A549 (cell line): ENCODE results near the gene LRRC74A. TPM values are rescaled to one million over a fixed set of nuclear protein-coding genes. Genes with fewer than 3 reads are reported as not detected.

Experiments
- ATAC-seq, 2 experiments: fragments of 200-7000 bp in 1 of 2; fragments of >200 bp in 1 of 2; cut with Nextera tagmentation in 1 of 2; cut with Tn5 transposase in 1 of 2; 3 replicates each; pipeline versions ENCODE4 v1.8.0 to v1.9.1; 2018 to 2020; ENCODE audit warnings: mild to moderate bottlenecking in 1 of 2, moderate library complexity in 1 of 2
- CTCF ChIA-PET: fragments of 300-600 bp; sonication (Branson Sonifier 250); formaldehyde crosslinking; extraction: SDS; loops from one replicate; lab custom pipeline; 2021; ENCODE audit warnings: antibody characterized with exemption, inconsistent platforms; lab: Yijun Ruan, JAX
- POLR2A ChIA-PET: fragments of 350-600 bp; formaldehyde crosslinking; extraction: SDS; loops from one replicate; lab custom pipeline; 2021; ENCODE audit warnings: antibody characterized with exemption, inconsistent platforms; lab: Yijun Ruan, JAX
- DNase-seq, 2 experiments: peaks; one replicate each; pipeline versions ENCODE4 v3.0.0 to v3.0.0-alpha.2; 2011 to 2016; ENCODE audit warnings: low read depth in 1 of 2, low spot score in 1 of 2
- FAIRE-seq: peaks from 2 replicates; lab custom pipeline; 2011; peaks lifted over from hg19 to GRCh38; lab: Jason Lieb, UNC
- H3K27ac ChIP-seq, 2 experiments: fragments of >200 bp; sonication (Bioruptor Twin); formaldehyde crosslinking; 3 replicates each; pipeline ENCODE4 v1.5.1; 2016 to 2017
- H3K4me1 ChIP-seq: fragments of >200 bp; sonication (Bioruptor Twin); formaldehyde crosslinking; 3 replicates; pipeline ENCODE4 v1.6.1; 2016
- H3K4me2 ChIP-seq: fragments of >200 bp; sonication (Bioruptor Twin); formaldehyde crosslinking; 3 replicates; pipeline ENCODE4 v1.6.1; 2016
- H3K4me3 ChIP-seq: fragments of >200 bp; sonication (Bioruptor Twin); formaldehyde crosslinking; 3 replicates; pipeline ENCODE4 v1.5.1; 2016
- H3K9me3 ChIP-seq: fragments of >200 bp; sonication (Bioruptor Twin); formaldehyde crosslinking; 3 replicates; pipeline ENCODE4 v1.6.1; 2016
- BHLHE40 ChIP-seq: IDR thresholded peaks from 2 replicates; pipeline ENCODE4 v1.6.1; 2012; ENCODE audit warnings: low read depth, low read length, inconsistent platforms
- CEBPB ChIP-seq, 2 experiments: fragments of >200 bp in 1 of 2; sonication (Bioruptor Twin) in 1 of 2; formaldehyde crosslinking in 1 of 2; IDR thresholded peaks; 2 replicates each; pipeline ENCODE4 v1.6.1; 2012 to 2016
- EHF ChIP-seq: fragments of 250-450 bp; sonication (Bioruptor Pico); IDR thresholded peaks from 2 replicates; pipeline ENCODE4 v1.5.0; 2020; ENCODE audit warnings: mild to moderate bottlenecking
- HEYL ChIP-seq: fragments of 250-450 bp; sonication (Bioruptor Pico); IDR thresholded peaks from 2 replicates; pipeline ENCODE4 v1.8.0; 2021; ENCODE audit warnings: mild to moderate bottlenecking, moderate library complexity
- KDM1A ChIP-seq: fragments of 200-600 bp; sonication (generic); IDR thresholded peaks from 2 replicates; pipeline ENCODE4 v1.6.1; 2016; ENCODE audit warnings: low read depth, mild to moderate bottlenecking
- NFE2L2 ChIP-seq: fragments of 150-350 bp; conservative IDR thresholded peaks from 2 replicates; pipeline ENCODE4 v1.6.1; 2014; ENCODE audit warnings: low read length
- POLR2A ChIP-seq: IDR thresholded peaks from 2 replicates; pipeline ENCODE4 v1.6.1; 2012; ENCODE audit warnings: mild to moderate bottlenecking, low read length
- POLR2AphosphoS2 ChIP-seq: conservative IDR thresholded peaks from 2 replicates; pipeline ENCODE4 v1.6.1; 2012; ENCODE audit warnings: low read length, improper control_type of control experiment, inconsistent platforms
- RAD21 ChIP-seq, 2 experiments: fragments of >200 bp in 1 of 2; sonication (Bioruptor Twin) in 1 of 2; formaldehyde crosslinking in 1 of 2; IDR thresholded peaks in 1 of 2; conservative IDR thresholded peaks in 1 of 2; 2 replicates in 1 of 2; 3 replicates in 1 of 2; pipeline ENCODE4 v1.6.1; 2012 to 2018; ENCODE audit warnings: inconsistent platforms in 1 of 2
- SREBF2 ChIP-seq: fragments of 450-650 bp; IDR thresholded peaks from 2 replicates; pipeline ENCODE4 v1.6.1; 2014; ENCODE audit warnings: mild to moderate bottlenecking, moderate library complexity
- TP53 ChIP-seq: fragments of 250-450 bp; sonication (Bioruptor Pico); IDR thresholded peaks from 2 replicates; pipeline ENCODE4 v1.5.0; 2021; ENCODE audit warnings: mild to moderate bottlenecking, moderate library complexity
- ZC3H11A ChIP-seq: fragments of 450-650 bp; IDR thresholded peaks from 2 replicates; pipeline ENCODE4 v1.6.1; 2014; ENCODE audit warnings: antibody characterized with exemption, mild to moderate bottlenecking
- ZNF302 ChIP-seq: fragments of 250-450 bp; sonication (Bioruptor Pico); IDR thresholded peaks from 2 replicates; pipeline ENCODE4 v1.9.0; 2021; ENCODE audit warnings: inconsistent platforms, mild to moderate bottlenecking, moderate library complexity
- WGBS: methylation state at CpG from one replicate; pipeline ENCODE4 v1.1.6; 2017; ENCODE audit errors: missing lambda C conversion rate; 5-methylcytosine and 5-hydroxymethylcytosine counted together
- polyA plus RNA-seq, 4 experiments: library from polyadenylated mRNA; depleted of rRNA in 3 of 4; stranded (reverse); fragments of >200 nt; fragmentation: RNase III in 1 of 4; extraction: RNeasy Plus Mini Kit Qiagen cat#74134 plus additional on column Dnase treatment in 1 of 4; gene quantifications; 2 replicates in 3 of 4; 3 replicates in 1 of 4; pipeline ENCODE4 v1.2.3, GENCODE V29; 2011 to 2017
- TF ChIP-seq, protein P1 (sequence below): fragments of 450-650 bp; IDR thresholded peaks from 2 replicates; pipeline ENCODE4 v1.6.1; 2014; ENCODE audit warnings: antibody characterized with exemption
- TF ChIP-seq, protein P2 (sequence below): fragments of >200 bp; sonication (Bioruptor Twin); formaldehyde crosslinking; IDR thresholded peaks from 2 replicates; pipeline ENCODE4 v1.6.1; 2016
- TF ChIP-seq, protein P3 (sequence below): fragments of >200 bp; sonication (Bioruptor Twin); formaldehyde crosslinking; IDR thresholded peaks from 3 replicates; pipeline ENCODE4 v1.5.1; 2016
- TF ChIP-seq, protein P4 (sequence below): IDR thresholded peaks from 2 replicates; pipeline ENCODE4 v1.6.1; 2012
- TF ChIP-seq, protein P5 (sequence below): fragments of 200-600 bp; sonication (generic); IDR thresholded peaks from 2 replicates; pipeline ENCODE4 v1.6.1; 2016; ENCODE audit warnings: antibody characterized with exemption, mild to moderate bottlenecking, moderate library complexity
- TF ChIP-seq, protein P6 (sequence below): fragments of 250-450 bp; sonication (Bioruptor Pico); IDR thresholded peaks from 2 replicates; pipeline ENCODE4 v1.5.0; 2021; ENCODE audit warnings: mild to moderate bottlenecking, moderate library complexity, borderline replicate concordance

The LRRC74A gene
- polyA plus RNA-seq, 2 of the 4 experiments (the other 2 are of a cell fraction): not detected

DNA sequence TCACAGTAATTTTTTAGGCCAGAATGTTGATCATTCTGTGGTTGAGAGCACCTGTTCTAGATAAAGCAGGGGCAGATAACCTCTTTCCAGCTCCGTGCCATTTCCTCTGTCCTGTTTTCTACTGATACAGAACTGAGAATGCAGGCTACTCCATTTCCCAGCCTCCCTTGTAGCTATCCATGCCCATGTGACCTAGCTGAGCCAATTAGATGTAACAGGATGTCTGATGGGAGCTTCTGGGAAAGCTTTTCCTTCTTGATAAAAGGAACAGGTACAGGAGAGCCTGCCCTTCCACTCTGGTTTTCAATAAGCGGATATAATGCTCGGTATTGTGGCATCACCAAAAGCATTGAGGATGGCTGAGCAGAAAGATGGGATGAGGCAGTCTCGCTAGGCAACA is 54.2 kb downstream of the LRRC74A start:
- Histone ChIP-seq H3K4me1 (peaks cover 4% of the 10 kb centered on the region; the same call in 1 of the 3 replicates), H3K9me3 (peaks cover 4% of the 10 kb centered on the region; the same call in 2 of the 3 replicates), H3K4me3 (no peak overlapping the region), H3K4me2 (no peak overlapping the region), H3K27ac (peak overlapping the region in 1 of 2 experiments; percentile 20; a peak in 1 of 6 replicates)
- WGBS: 90% methylated on average over 4 of the region's 4 CpGs
- CTCF ChIA-PET: interaction anchor here (0.6 to 43.1 kb wide), 6 partner anchors 15 to 272 kb away, joined by 3 to 1600 read pairs (median 4); partner anchors contain the start of gene CIPC
- no peak for ATAC-seq
- POLR2A ChIA-PET: no interaction called here
- TF ChIP-seq, protein P1, sequence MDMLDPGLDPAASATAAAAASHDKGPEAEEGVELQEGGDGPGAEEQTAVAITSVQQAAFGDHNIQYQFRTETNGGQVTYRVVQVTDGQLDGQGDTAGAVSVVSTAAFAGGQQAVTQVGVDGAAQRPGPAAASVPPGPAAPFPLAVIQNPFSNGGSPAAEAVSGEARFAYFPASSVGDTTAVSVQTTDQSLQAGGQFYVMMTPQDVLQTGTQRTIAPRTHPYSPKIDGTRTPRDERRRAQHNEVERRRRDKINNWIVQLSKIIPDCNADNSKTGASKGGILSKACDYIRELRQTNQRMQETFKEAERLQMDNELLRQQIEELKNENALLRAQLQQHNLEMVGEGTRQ: peak; percentile 58
- TF ChIP-seq POLR2AphosphoS2: no peak
- TF ChIP-seq KDM1A: no peak
- no peak for FAIRE-seq
- DNase-seq: no peak

DNA sequence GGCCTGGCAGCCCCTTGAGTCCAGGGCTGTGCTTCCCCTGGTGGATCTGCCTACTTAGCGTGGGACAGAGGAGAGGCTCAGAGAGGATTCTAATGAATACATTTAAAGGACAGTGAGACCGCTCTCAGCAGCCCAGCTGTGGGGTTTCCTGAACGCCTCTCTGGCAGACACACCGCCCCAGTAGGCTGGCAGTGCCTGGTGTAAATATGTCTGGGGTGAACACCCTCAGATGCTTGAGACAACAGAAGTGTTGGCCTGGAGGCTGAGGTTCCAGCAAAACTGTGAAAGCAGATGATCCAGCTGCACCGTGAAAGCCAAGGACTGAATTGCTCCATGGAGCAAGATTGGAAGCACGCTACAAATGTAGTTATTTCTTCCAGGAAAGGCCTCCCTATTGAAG is 55.1 kb downstream of the LRRC74A start:
- Histone ChIP-seq H3K27ac (peak overlapping the region in 1 of 2 experiments; percentile 25; a peak in 1 of 6 replicates), H3K4me1 (peaks cover 2% of the 10 kb centered on the region; the same call in 1 of the 3 replicates), H3K9me3 (no peaks in the 10 kb centered on the region), H3K4me2 (no peak overlapping the region)
- ChIA-PET CTCF (interaction anchor here (0.6 to 43.1 kb wide), 8 partner anchors 7 to 271 kb away, joined by 3 to 1600 read pairs (median 4); partner anchors contain the start of gene CIPC), POLR2A (no interaction called here)
- DNase-seq (no peak), FAIRE-seq (no peak), ATAC-seq (no peak)
- WGBS: 84% methylated on average over 6 of the region's 6 CpGs
- TF ChIP-seq, protein P2, sequence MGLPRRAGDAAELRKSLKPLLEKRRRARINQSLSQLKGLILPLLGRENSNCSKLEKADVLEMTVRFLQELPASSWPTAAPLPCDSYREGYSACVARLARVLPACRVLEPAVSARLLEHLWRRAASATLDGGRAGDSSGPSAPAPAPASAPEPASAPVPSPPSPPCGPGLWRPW: no peak
- TF ChIP-seq POLR2AphosphoS2: no peak
- TF ChIP-seq, protein P3, sequence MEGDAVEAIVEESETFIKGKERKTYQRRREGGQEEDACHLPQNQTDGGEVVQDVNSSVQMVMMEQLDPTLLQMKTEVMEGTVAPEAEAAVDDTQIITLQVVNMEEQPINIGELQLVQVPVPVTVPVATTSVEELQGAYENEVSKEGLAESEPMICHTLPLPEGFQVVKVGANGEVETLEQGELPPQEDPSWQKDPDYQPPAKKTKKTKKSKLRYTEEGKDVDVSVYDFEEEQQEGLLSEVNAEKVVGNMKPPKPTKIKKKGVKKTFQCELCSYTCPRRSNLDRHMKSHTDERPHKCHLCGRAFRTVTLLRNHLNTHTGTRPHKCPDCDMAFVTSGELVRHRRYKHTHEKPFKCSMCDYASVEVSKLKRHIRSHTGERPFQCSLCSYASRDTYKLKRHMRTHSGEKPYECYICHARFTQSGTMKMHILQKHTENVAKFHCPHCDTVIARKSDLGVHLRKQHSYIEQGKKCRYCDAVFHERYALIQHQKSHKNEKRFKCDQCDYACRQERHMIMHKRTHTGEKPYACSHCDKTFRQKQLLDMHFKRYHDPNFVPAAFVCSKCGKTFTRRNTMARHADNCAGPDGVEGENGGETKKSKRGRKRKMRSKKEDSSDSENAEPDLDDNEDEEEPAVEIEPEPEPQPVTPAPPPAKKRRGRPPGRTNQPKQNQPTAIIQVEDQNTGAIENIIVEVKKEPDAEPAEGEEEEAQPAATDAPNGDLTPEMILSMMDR: no peak
- TF ChIP-seq CEBPB (IDR thresholded peaks at IDR 0.05): no peak
- TF ChIP-seq POLR2A: no peak
- no peak for TF ChIP-seq SREBF2
- TF ChIP-seq HEYL (CRISPR knock-in tag): no peak
- TF ChIP-seq, protein P4, sequence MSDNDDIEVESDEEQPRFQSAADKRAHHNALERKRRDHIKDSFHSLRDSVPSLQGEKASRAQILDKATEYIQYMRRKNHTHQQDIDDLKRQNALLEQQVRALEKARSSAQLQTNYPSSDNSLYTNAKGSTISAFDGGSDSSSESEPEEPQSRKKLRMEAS: no peak
- TF ChIP-seq NFE2L2: no peak
- TF ChIP-seq TP53: no peak
- TF ChIP-seq, protein P1: no peak
- TF ChIP-seq ZC3H11A: no peak
- TF ChIP-seq, all 56 proteins: peak for 0
- no peak overlapping the region for H3K4me3 ChIP-seq

DNA sequence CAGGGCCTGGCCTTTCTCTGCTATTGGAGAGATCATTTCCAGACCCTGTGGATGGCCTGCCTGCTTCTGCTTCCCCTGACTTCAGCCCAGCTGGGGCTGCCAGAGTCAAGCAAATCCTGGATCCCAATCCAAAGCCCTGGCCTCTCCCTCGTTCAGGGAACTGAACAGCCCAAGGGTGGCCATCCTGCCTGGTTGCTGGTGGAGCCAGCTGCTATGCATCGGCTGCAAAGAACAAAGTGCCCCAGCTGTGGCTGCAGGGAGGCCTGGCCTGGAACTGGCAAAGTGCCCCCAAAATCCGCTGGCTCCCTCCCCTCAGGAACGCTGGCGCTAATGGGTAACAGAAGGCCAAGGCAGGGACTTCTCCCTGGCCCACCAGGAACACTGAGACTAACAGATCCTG is 56.4 kb downstream of the LRRC74A start:
- ChIA-PET CTCF (interaction anchor here (1.1 to 43.1 kb wide), 4 partner anchors 9 to 201 kb away, joined by 3 to 1600 read pairs (median 442); partner anchors contain the start of gene CIPC), POLR2A (no interaction called here)
- Histone ChIP-seq H3K9me3 (no peaks in the 10 kb centered on the region), H3K27ac (no peak overlapping the region), H3K4me1 (no peaks in the 10 kb centered on the region), H3K4me3 (no peak overlapping the region), H3K4me2 (no peak overlapping the region)
- FAIRE-seq: no peak
- WGBS: 75% methylated on average over 5 of the region's 5 CpGs
- no peak for DNase-seq
- no peak for ATAC-seq
- TF ChIP-seq, protein P5, sequence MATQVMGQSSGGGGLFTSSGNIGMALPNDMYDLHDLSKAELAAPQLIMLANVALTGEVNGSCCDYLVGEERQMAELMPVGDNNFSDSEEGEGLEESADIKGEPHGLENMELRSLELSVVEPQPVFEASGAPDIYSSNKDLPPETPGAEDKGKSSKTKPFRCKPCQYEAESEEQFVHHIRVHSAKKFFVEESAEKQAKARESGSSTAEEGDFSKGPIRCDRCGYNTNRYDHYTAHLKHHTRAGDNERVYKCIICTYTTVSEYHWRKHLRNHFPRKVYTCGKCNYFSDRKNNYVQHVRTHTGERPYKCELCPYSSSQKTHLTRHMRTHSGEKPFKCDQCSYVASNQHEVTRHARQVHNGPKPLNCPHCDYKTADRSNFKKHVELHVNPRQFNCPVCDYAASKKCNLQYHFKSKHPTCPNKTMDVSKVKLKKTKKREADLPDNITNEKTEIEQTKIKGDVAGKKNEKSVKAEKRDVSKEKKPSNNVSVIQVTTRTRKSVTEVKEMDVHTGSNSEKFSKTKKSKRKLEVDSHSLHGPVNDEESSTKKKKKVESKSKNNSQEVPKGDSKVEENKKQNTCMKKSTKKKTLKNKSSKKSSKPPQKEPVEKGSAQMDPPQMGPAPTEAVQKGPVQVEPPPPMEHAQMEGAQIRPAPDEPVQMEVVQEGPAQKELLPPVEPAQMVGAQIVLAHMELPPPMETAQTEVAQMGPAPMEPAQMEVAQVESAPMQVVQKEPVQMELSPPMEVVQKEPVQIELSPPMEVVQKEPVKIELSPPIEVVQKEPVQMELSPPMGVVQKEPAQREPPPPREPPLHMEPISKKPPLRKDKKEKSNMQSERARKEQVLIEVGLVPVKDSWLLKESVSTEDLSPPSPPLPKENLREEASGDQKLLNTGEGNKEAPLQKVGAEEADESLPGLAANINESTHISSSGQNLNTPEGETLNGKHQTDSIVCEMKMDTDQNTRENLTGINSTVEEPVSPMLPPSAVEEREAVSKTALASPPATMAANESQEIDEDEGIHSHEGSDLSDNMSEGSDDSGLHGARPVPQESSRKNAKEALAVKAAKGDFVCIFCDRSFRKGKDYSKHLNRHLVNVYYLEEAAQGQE: no peak
- no peak for TF ChIP-seq RAD21 (conservative IDR thresholded peaks at IDR 0.05 in 1 of 2, IDR thresholded peaks at IDR 0.05 in 1 of 2)
- TF ChIP-seq, protein P6, sequence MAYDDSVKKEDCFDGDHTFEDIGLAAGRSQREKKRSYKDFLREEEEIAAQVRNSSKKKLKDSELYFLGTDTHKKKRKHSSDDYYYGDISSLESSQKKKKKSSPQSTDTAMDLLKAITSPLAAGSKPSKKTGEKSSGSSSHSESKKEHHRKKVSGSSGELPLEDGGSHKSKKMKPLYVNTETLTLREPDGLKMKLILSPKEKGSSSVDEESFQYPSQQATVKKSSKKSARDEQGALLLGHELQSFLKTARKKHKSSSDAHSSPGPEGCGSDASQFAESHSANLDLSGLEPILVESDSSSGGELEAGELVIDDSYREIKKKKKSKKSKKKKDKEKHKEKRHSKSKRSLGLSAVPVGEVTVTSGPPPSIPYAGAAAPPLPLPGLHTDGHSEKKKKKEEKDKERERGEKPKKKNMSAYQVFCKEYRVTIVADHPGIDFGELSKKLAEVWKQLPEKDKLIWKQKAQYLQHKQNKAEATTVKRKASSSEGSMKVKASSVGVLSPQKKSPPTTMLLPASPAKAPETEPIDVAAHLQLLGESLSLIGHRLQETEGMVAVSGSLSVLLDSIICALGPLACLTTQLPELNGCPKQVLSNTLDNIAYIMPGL (CRISPR knock-in tag): no peak
- TF ChIP-seq, protein P4: no peak
- TF ChIP-seq ZNF302 (CRISPR knock-in tag): no peak
- TF ChIP-seq BHLHE40: no peak
- TF ChIP-seq, protein P3: no peak
- no peak for TF ChIP-seq EHF (CRISPR knock-in tag)
